Kidney (tissue), 14 donors: ENCODE results near the gene PRKRA. TPM values are rescaled to one million over a fixed set of nuclear protein-coding genes. Genes with fewer than 3 reads are reported as not detected.

ENCODE experiments used
- DNase-seq, 5 donors: peaks; one replicate each; pipeline ENCODE4 v3.0.0-alpha.2; 2013 to 2020
- FAIRE-seq: peaks from 2 replicates; lab custom pipeline; 2012; peaks lifted over from hg19 to GRCh38; lab: Jason Lieb, UNC
- H3K27ac ChIP-seq, 2 donors: one replicate each; pipeline ENCODE4 v1.7.0; 2013; ENCODE audit warnings: low read depth in 2 of 2, low read length in 2 of 2, inconsistent platforms in 1 of 2
- H3K27me3 ChIP-seq: one replicate; pipeline ENCODE4 v1.7.1; 2013; ENCODE audit warnings: low read length, inconsistent platforms; ENCODE audit not compliant: control insufficient read depth, insufficient read depth
- H3K36me3 ChIP-seq, 3 donors: one replicate each; pipeline versions ENCODE4 v1.7.0 to v1.7.1; 2013; ENCODE audit warnings: low read length in 3 of 3, control low read depth in 1 of 3, inconsistent platforms in 1 of 3; ENCODE audit not compliant: insufficient read depth in 3 of 3, control insufficient read depth in 2 of 3
- H3K4me1 ChIP-seq, 3 donors: one replicate each; pipeline versions ENCODE4 v1.7.0 to v1.7.1; 2013; ENCODE audit warnings: low read length in 3 of 3, inconsistent platforms in 1 of 3, low read depth in 1 of 3; ENCODE audit not compliant: control insufficient read depth in 2 of 3, insufficient read depth in 2 of 3
- H3K4me3 ChIP-seq, 3 donors: one replicate each; pipeline versions ENCODE4 v1.7.0 to v1.8.1; 2013; ENCODE audit warnings: low read length in 3 of 3, control low read depth in 1 of 3, inconsistent platforms in 1 of 3
- H3K9ac ChIP-seq, 3 donors: one replicate each; pipeline versions ENCODE4 v1.7.0 to v1.7.1; 2013; ENCODE audit warnings: low read length in 3 of 3, control low read depth in 1 of 3, inconsistent platforms in 1 of 3
- H3K9me3 ChIP-seq, 3 donors: one replicate each; pipeline versions ENCODE4 v1.7.0 to v1.7.1; 2013; ENCODE audit warnings: low read length in 3 of 3, control low read depth in 1 of 3, inconsistent platforms in 1 of 3; ENCODE audit not compliant: control insufficient read depth in 2 of 3, insufficient read depth in 1 of 3
- intact Hi-C: fragments of 100-400 bp; cut with DNase I; formaldehyde crosslinking; loops from one replicate; pipeline ENCODE4 v1.11.1; 2022
- polyA plus RNA-seq: library from polyadenylated mRNA; stranded (reverse); fragments of 350-450 nt; fragmentation: Illumina TruSeq; extraction: RNeasy Lipid Tissue Mini Kit (QIAGEN cat#74804); gene quantifications from one replicate; pipeline ENCODE4 v1.2.3, GENCODE V29; 2014; ENCODE audit warnings: low read depth, low replicate concordance; ENCODE audit not compliant: insufficient read depth
- total RNA-seq: library from RNA; stranded (reverse); fragmentation: NEBNext Ultra II Directional; extraction: Animal tissue kit (Norgen Biotek cat#: 25700); gene quantifications from one replicate; pipeline ENCODE4 v1.2.1, GENCODE V29; 2021
- TF ChIP-seq, protein P1 (sequence below): IDR thresholded peaks from 3 replicates; pipeline ENCODE4 v1.5.1; 2012; ENCODE audit warnings: mild to moderate bottlenecking, moderate library complexity, borderline replicate concordance; ENCODE audit not compliant: insufficient read depth; ENCODE audit errors: extremely low read depth
- donor health status: control.
- donor health status: control.
- donor health status: control.
- donor health status: control.
- donor health status: control.
- donor health status: DM: yes; HTN: yes; CAD: no.
- donor health status: Normal renal cell carcinoma (clear cell type).

The PRKRA gene
- total and polyA plus RNA-seq, 2 donors from 2014 or later = 42.6 to 43.0 TPM

DNA sequence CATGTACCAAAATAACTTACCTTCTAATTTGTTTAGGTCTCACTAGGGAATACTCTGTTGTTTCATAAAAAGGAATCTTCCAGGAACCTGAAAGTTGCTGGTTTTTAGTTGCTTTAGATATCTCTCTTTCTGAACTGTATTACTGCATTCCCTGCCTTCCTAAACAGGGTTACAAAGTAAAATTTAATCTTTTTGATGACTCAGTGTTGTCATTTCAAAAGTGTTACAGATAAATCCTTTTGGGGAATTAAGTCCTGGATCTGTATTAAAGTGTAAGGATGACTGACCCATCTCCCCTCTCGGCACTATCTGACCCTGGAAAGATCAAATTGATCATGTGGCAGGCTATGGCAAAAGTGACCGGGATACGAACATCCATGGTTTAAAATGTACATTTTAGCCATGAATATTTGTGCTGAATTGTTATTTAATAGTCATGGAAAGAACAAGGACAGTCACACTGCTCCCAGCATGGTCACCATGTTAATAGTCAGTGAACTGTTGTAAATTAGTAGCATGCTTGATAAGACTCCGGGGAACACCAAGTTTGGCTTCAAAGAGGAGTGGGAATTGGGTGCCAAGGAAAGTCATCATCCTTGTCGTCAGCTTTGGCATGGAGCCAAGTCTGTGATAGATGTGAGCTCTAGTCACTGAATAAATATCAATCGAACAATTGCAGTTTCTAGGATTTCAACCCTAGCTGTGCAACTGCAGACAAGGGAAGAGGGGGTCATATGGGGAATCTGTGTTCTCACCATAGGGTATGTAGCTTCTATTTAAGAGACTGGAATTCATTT, 33.5 kb upstream of the PRKRA start:
- Histone ChIP-seq H3K4me1 (peaks cover 0 to 19% (median 9%) of the 10 kb centered on the region in 3 donors), H3K4me3 (no peak overlapping the region), H3K9ac (no peak overlapping the region), H3K9me3 (no peaks in the 10 kb centered on the region), H3K36me3 (peaks cover 0 to 4% (median 0%) of the 10 kb centered on the region in 3 donors), H3K27me3 (no peaks in the 10 kb centered on the region), H3K27ac (no peak overlapping the region)
- TF ChIP-seq, protein P1, sequence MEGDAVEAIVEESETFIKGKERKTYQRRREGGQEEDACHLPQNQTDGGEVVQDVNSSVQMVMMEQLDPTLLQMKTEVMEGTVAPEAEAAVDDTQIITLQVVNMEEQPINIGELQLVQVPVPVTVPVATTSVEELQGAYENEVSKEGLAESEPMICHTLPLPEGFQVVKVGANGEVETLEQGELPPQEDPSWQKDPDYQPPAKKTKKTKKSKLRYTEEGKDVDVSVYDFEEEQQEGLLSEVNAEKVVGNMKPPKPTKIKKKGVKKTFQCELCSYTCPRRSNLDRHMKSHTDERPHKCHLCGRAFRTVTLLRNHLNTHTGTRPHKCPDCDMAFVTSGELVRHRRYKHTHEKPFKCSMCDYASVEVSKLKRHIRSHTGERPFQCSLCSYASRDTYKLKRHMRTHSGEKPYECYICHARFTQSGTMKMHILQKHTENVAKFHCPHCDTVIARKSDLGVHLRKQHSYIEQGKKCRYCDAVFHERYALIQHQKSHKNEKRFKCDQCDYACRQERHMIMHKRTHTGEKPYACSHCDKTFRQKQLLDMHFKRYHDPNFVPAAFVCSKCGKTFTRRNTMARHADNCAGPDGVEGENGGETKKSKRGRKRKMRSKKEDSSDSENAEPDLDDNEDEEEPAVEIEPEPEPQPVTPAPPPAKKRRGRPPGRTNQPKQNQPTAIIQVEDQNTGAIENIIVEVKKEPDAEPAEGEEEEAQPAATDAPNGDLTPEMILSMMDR = no peak
- DNase-seq (peak in 1 of 5 donors; percentile 29), FAIRE-seq (no peak)
- intact Hi-C loops = no loop called here

DNA sequence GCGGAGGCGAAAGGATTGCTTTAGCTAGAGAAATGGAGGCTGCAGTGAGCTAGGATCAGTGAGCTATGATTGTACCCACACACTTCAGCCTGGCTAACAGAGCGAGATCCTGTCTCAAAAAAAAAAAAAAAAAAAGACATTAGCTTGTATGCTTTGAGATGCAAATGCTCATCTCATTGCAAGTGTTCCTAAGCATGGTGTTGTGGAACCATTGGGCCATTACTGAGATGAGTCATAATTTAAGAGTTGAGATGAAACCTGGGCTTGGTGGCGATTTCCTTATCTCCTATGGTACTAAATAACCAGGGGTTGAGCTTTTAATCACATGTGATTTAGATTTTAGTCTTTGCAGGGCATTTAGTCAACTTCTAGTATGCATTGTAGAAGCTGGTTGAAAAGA, 31.5 kb upstream of the PRKRA start:
- peaks cover 0 to 23% (median 12%) of the 10 kb centered on the region in 3 donors for H3K4me1 ChIP-seq
- no peaks in the 10 kb centered on the region for H3K27me3 ChIP-seq
- H3K9ac ChIP-seq = no peak overlapping the region
- TF ChIP-seq, protein P1 = no peak
- no peak for FAIRE-seq
- intact Hi-C loops = no loop called here
- no peaks in the 10 kb centered on the region for H3K9me3 ChIP-seq
- no peak overlapping the region for H3K27ac ChIP-seq
- H3K36me3 ChIP-seq = peaks cover 0 to 4% (median 0%) of the 10 kb centered on the region in 3 donors
- no peak for DNase-seq
- peak overlapping the region in 2 of 3 donors; percentile 4 to 24 for H3K4me3 ChIP-seq

DNA sequence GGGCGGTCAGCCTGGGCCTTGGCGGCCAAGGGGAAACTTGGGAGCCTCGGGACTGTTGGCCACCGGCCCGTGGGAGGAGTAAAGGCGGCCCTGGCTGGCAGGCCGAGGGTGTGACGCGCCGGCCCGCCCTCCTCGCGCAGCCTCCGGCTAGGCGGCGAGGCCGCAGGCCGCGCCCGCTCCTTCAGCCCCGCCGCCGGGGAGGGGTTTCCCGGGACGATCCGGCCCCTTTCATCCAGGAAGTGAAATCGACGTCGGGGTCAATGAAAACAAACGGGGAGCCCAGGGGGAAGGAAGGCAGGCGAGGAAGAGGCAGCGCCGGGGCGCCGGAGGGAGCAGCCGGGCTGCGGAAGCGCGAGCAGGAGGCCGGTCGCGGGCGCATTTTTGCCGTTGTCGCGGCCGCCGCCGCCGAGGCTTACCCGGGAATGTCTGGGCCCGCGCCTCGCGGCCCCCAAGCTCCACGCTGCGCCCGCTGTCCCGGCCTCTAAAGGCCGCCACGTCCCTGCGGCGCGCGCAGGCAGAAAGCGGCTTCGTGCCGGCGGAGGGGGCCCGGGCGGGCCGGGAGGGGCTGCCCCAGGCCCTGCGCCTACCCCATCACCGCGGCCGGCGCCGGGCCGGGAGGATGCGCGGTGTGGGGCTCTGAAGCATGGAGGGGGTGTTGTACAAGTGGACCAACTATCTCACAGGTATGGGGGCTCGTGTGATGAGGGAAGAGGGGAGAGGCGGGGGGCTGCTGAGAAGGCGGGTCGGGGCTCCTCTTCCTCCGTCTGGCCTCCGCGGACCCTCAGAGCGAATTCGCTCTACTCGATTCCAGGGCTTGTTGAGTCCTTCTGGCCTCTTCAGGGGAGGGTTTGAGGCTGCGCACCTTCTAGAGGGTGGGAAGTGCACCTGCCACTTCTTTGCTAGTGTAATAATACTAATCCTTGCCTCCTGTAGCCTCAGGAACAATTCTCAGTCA, 29.5 kb upstream of the PRKRA start, which contains the start of gene PLEKHA3:
Gene PLEKHA3 (plus strand): TSS at position 231 of the 955 bp plus-strand sequence. CDS start 413 bp downstream, at position 644.
- intact Hi-C loops = no loop called here
- peak within 1 kb of the TSS; percentile 95 to 99 (median 97) for H3K4me3 ChIP-seq
- DNase-seq (peak; percentile 91 to 99 (median 95)), FAIRE-seq (no peak)
- H3K27me3 ChIP-seq = no peaks in the 10 kb centered on the region
- peak within 1 kb of the TSS; percentile 63 to 99 (median 90) for H3K9ac ChIP-seq
- no peaks in the 10 kb centered on the region for H3K9me3 ChIP-seq
- H3K27ac ChIP-seq = peak within 1 kb of the TSS; percentile 93 to 96
- H3K36me3 ChIP-seq = no peaks in the 10 kb centered on the region
- H3K4me1 ChIP-seq = peaks cover 0 to 23% (median 12%) of the 10 kb centered on the region in 3 donors
- TF ChIP-seq, protein P1 = no peak
